Measurements from ENCODE around the gene SLC5A11.
"Not testable (repeated sequence)": the region's sequence is repeated elsewhere in the genome, so short reads cannot be mapped to it uniquely, and the experiment has no call there.

SLC5A11 gene

GRCh38 chr16:24845726-24846547 is at the start of gene SLC5A11:
SLC5A11 (plus strand) TSS chr16:24845963; CDS start chr16:24858644, 12,681 bp downstream.
- no peak for DNase-seq (ENCODE audit: low read depth in 3 of 3)

GRCh38 chr16:24800586-24800985 is 45.2 kb upstream of the SLC5A11 start:
- DNase-seq (ENCODE audit: low read depth in 3 of 3) = no peak

- DNase-seq (ENCODE audit: low read depth in 3 of 3) = no peak
Measured at GRCh38 chr16:24801761-24802302, 43.9 kb upstream of the SLC5A11 start.

GRCh38 chr16:24805484-24805883 is 40.3 kb upstream of the SLC5A11 start:
- no peak for DNase-seq (ENCODE audit: low read depth in 3 of 3)

- no peak for DNase-seq (ENCODE audit: low read depth in 3 of 3)
Measured at GRCh38 chr16:24807301-24807700, 38.5 kb upstream of the SLC5A11 start.

GRCh38 chr16:24810951-24811843 is 34.6 kb upstream of the SLC5A11 start:
- no peak for DNase-seq (ENCODE audit: low read depth in 3 of 3)

GRCh38 chr16:24812813-24813212 is 33.0 kb upstream of the SLC5A11 start:
- not testable (repeated sequence) for DNase-seq (ENCODE audit: low read depth in 3 of 3)

- no peak for DNase-seq (ENCODE audit: low read depth in 3 of 3)
Measured at GRCh38 chr16:24815021-24815420, 30.7 kb upstream of the SLC5A11 start.

- no peak for DNase-seq (ENCODE audit: low read depth in 3 of 3)
Measured at GRCh38 chr16:24816688-24817087, 29.1 kb upstream of the SLC5A11 start.

GRCh38 chr16:24819462-24820040 is 26.2 kb upstream of the SLC5A11 start:
- no peak for DNase-seq (ENCODE audit: low read depth in 3 of 3)

- DNase-seq (ENCODE audit: low read depth in 3 of 3) = no peak
Measured at GRCh38 chr16:24820522-24820921, 25.2 kb upstream of the SLC5A11 start.

GRCh38 chr16:24821129-24821528 is 24.6 kb upstream of the SLC5A11 start:
- no peak for DNase-seq (ENCODE audit: low read depth in 3 of 3)

GRCh38 chr16:24822542-24822941 is 23.2 kb upstream of the SLC5A11 start:
- DNase-seq (ENCODE audit: low read depth in 3 of 3) = no peak

- no peak for DNase-seq (ENCODE audit: low read depth in 3 of 3)
Measured at GRCh38 chr16:24822974-24823373, 22.8 kb upstream of the SLC5A11 start.

GRCh38 chr16:24825696-24826095 is 20.1 kb upstream of the SLC5A11 start:
- no peak for DNase-seq (ENCODE audit: low read depth in 3 of 3)

GRCh38 chr16:24826096-24826690 is 19.6 kb upstream of the SLC5A11 start:
- DNase-seq (ENCODE audit: low read depth in 3 of 3) = no peak

GRCh38 chr16:24826817-24827566 is 18.8 kb upstream of the SLC5A11 start:
- DNase-seq (ENCODE audit: low read depth in 3 of 3) = no peak

- DNase-seq (ENCODE audit: low read depth in 3 of 3) = no peak
Measured at GRCh38 chr16:24829153-24829552, 16.6 kb upstream of the SLC5A11 start.

GRCh38 chr16:24833352-24833751 is 12.4 kb upstream of the SLC5A11 start:
- DNase-seq (ENCODE audit: low read depth in 3 of 3) = no peak

- DNase-seq (ENCODE audit: low read depth in 3 of 3) = no peak
Measured at GRCh38 chr16:24834459-24835335, 11.1 kb upstream of the SLC5A11 start.

Data from stimulated activated CD4-positive, alpha-beta T cell treated with anti-CD3 and anti-CD28 coated beads, TNF-alpha, amount 100 ng/mL, for 4 hours (primary cell).